Measurements from ENCODE around the gene CD19.

CD19 gene

DNA sequence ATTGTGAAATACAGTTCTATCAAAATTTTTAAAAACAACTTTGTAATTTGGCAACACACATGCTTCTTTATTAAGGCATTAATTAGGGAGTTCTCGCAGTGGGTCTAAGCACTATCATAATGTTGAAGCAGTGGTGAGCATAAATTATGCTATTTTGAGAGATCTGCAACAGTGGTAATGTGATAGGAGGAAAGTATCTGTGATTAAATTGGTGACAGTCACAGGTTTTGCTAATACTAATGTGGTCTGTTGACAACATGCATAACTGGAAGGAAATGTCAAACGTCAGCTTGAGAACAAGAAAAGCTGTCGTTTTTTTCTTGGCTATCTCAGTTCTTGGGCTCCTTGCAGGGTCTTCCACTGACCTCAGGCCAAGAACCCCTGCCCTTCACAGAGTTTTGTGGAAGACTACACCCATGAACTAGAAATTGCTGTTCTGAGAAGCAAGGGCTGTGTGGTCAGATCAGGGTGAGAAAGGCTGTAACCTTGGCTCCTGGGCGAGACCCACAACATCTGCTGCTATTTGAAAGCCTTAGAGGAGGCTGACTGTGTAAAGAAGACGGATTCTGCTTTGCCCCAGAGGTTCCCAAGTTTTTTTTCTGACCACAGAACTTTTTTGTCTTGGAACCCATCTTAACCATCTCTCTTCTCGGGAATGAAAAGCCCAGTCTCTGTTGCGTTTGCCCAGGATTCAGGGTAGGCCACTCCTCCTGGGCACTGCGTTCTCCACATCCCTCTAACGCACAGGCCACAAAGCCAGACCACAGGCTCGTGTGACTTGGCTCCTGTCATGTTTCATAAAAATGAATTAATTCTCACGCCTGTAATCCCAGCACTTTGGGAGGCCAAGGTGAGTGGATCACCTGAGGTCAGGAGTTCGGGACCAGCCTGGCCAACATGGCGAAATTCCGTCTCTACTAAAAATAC lies 39.5 kb upstream of the CD19 start:
- Histone ChIP-seq H3K27ac (no peak overlapping the region), H3K4me3 (ENCODE audit: low read depth, low read length) (no peak overlapping the region), H3K36me3 (replicated peaks) (no peaks in the 10 kb centered on the region), H3K27me3 (replicated peaks) (no peaks in the 10 kb centered on the region)
- no peak for DNase-seq
- TF ChIP-seq, protein P1, sequence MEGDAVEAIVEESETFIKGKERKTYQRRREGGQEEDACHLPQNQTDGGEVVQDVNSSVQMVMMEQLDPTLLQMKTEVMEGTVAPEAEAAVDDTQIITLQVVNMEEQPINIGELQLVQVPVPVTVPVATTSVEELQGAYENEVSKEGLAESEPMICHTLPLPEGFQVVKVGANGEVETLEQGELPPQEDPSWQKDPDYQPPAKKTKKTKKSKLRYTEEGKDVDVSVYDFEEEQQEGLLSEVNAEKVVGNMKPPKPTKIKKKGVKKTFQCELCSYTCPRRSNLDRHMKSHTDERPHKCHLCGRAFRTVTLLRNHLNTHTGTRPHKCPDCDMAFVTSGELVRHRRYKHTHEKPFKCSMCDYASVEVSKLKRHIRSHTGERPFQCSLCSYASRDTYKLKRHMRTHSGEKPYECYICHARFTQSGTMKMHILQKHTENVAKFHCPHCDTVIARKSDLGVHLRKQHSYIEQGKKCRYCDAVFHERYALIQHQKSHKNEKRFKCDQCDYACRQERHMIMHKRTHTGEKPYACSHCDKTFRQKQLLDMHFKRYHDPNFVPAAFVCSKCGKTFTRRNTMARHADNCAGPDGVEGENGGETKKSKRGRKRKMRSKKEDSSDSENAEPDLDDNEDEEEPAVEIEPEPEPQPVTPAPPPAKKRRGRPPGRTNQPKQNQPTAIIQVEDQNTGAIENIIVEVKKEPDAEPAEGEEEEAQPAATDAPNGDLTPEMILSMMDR (IDR thresholded peaks at IDR 0.05; ENCODE audit: low read depth, low read length, missing control alignments), result no peak
- in situ Hi-C loops (cut with HindIII; ENCODE audit: low pct_ligation_motif_present, low sequenced_read_pairs), result no loop called here

DNA sequence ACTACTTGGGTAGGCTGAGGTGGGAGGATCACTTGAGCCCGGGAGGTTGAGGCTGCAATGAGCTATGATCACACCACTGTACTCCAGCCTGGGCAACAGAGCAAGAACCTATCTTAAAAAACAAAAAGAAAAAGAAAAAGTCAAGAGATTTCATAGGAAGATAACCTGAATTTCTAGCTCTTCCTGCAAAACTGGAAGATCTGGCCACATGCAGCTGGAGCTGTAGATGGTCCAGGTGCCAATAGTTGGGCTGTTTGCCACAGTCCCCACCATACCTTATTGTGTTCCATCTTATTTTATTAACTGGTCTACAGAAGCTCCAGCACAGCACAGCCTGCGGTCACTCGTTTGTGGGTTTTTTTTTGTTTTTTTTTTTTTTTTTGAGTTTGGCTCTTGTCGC lies 38.5 kb upstream of the CD19 start:
- Histone ChIP-seq H3K27me3 (replicated peaks) (no peaks in the 10 kb centered on the region), H3K36me3 (replicated peaks) (no peaks in the 10 kb centered on the region), H3K27ac (no peak overlapping the region), H3K4me3 (ENCODE audit: low read depth, low read length) (no peak overlapping the region)
- in situ Hi-C loops (cut with HindIII; ENCODE audit: low pct_ligation_motif_present, low sequenced_read_pairs), result no loop called here
- DNase-seq, result no peak
- TF ChIP-seq, protein P1 (IDR thresholded peaks at IDR 0.05; ENCODE audit: low read depth, low read length, missing control alignments), result no peak

DNA sequence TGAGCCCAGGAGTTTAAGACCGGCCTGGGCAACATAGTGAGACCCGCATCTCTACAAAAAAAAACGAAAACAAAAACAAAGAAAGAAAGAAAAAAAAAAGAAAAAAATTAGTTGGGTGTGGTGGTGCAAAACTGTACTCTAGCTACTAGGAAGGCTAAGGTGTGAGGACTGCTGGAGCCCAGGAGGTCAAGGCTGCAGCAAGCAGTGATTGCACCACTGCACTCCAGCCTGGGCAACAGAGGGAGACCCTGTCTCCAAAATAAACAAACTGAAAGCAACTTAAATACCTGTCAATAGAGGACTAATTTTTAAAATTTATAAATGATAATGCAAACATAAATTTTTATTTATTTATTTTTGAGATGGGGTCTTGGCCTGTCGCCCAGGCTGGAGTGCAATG lies 36.2 kb upstream of the CD19 start:
- Histone ChIP-seq H3K36me3 (replicated peaks) (no peaks in the 10 kb centered on the region), H3K27me3 (replicated peaks) (no peaks in the 10 kb centered on the region), H3K27ac (no peak overlapping the region), H3K4me3 (ENCODE audit: low read depth, low read length) (no peak overlapping the region)
- in situ Hi-C loops (cut with HindIII; ENCODE audit: low pct_ligation_motif_present, low sequenced_read_pairs), result no loop called here
- no peak for DNase-seq
- TF ChIP-seq, protein P1 (IDR thresholded peaks at IDR 0.05; ENCODE audit: low read depth, low read length, missing control alignments), result no peak

DNA sequence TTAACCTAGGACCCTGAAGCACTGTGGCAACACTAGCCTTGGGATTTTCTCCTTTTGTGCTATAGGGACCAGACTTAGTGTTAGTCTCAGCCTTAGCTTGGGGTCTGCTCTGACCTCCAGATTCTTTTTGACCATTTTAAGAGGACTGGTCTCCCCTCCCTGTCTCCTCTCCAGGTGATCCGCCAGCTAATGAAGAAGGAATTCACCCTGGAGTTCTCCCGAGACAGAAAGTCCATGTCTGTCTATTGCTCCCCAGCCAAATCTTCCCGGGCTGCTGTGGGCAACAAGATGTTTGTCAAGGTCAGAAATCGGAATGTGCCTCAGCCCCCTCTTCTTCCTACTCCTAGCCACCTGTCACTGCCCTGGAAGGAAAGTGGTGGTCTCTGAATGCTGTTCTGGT lies 33.9 kb upstream of the CD19 start:
- in situ Hi-C loops (cut with HindIII; ENCODE audit: low pct_ligation_motif_present, low sequenced_read_pairs), result no loop called here
- DNase-seq, result no peak
- TF ChIP-seq, protein P1 (IDR thresholded peaks at IDR 0.05; ENCODE audit: low read depth, low read length, missing control alignments), result no peak
- Histone ChIP-seq H3K27ac (no peak overlapping the region), H3K4me3 (ENCODE audit: low read depth, low read length) (no peak overlapping the region), H3K36me3 (replicated peaks) (no peaks in the 10 kb centered on the region), H3K27me3 (replicated peaks) (no peaks in the 10 kb centered on the region)

DNA sequence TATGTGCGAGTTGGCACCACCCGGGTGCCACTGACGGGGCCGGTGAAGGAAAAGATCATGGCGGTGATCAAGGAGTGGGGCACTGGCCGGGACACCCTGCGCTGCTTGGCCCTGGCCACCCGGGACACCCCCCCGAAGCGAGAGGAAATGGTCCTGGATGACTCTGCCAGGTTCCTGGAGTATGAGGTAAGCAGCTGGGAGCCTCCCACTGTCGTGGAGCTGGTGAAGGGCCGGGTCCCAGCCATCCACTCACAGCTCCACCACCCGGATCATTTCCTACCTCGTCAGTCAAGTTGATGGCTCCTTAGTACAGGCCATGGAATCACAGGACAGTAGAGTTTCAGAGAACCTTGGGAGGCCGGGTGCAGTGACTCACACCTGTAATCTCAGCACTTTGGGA lies 33.5 kb upstream of the CD19 start:
- no peak overlapping the region for H3K27ac ChIP-seq
- in situ Hi-C loops (cut with HindIII; ENCODE audit: low pct_ligation_motif_present, low sequenced_read_pairs), result no loop called here
- no peaks in the 10 kb centered on the region for H3K36me3 ChIP-seq (replicated peaks)
- H3K4me3 ChIP-seq (ENCODE audit: low read depth, low read length), result no peak overlapping the region
- no peak for DNase-seq
- TF ChIP-seq, protein P1 (IDR thresholded peaks at IDR 0.05; ENCODE audit: low read depth, low read length, missing control alignments), result no peak
- no peaks in the 10 kb centered on the region for H3K27me3 ChIP-seq (replicated peaks)

All from brain microvascular endothelial cell (primary cell).